ENCODE data around the gene CPNE4.

DNA sequence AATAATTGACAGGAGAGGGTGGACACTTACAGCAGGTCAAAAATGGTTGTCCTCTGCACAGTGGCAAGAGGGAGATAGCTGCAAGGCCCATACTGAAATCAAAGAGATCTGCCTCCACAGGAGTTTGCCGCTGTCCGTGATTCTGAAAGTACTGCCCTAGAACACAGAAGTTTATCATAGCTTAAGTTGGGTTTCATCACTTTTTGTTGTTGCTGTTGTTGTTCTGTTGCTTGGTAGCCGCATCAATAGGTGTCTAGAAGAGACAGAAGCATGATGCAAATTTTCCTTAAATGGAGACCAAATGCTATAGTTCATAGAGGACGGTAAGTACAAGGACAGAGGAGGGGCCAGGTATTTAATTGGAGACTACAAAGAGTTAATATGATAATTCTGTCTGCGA lies 412.1 kb downstream of the CPNE4 start:
- TF ChIP-seq EZH2 (IDR thresholded peaks at IDR 0.05; ENCODE audit: borderline replicate concordance, low read depth, low read length, severe bottlenecking): no peak
- TF ChIP-seq, protein P1, sequence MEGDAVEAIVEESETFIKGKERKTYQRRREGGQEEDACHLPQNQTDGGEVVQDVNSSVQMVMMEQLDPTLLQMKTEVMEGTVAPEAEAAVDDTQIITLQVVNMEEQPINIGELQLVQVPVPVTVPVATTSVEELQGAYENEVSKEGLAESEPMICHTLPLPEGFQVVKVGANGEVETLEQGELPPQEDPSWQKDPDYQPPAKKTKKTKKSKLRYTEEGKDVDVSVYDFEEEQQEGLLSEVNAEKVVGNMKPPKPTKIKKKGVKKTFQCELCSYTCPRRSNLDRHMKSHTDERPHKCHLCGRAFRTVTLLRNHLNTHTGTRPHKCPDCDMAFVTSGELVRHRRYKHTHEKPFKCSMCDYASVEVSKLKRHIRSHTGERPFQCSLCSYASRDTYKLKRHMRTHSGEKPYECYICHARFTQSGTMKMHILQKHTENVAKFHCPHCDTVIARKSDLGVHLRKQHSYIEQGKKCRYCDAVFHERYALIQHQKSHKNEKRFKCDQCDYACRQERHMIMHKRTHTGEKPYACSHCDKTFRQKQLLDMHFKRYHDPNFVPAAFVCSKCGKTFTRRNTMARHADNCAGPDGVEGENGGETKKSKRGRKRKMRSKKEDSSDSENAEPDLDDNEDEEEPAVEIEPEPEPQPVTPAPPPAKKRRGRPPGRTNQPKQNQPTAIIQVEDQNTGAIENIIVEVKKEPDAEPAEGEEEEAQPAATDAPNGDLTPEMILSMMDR (IDR thresholded peaks at IDR 0.05; ENCODE audit: extremely low read depth in 1 of 2, insufficient read depth in 1 of 2, low read depth in 1 of 2, low read length in 2 of 2): no peak
- no peak for TF ChIP-seq POLR2AphosphoS5 (IDR thresholded peaks at IDR 0.05; ENCODE audit: insufficient read depth, low read depth, low read length)
- TF ChIP-seq POLR2A (IDR thresholded peaks at IDR 0.05; ENCODE audit: low read depth, low read length): no peak
- TF ChIP-seq, protein P2, sequence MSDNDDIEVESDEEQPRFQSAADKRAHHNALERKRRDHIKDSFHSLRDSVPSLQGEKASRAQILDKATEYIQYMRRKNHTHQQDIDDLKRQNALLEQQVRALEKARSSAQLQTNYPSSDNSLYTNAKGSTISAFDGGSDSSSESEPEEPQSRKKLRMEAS (IDR thresholded peaks at IDR 0.05; ENCODE audit: insufficient read depth, insufficient read length): no peak
- TF ChIP-seq GATA2 (IDR thresholded peaks at IDR 0.05; ENCODE audit: insufficient read depth, insufficient read length, low read depth, low read length): no peak

Measured in endothelial cell of umbilical vein (primary cell).